Bronchial epithelial cell (primary cell): ENCODE results near the gene CHAD. TPM values are rescaled to one million over a fixed set of nuclear protein-coding genes. Genes with fewer than 3 reads are reported as not detected.
"Not testable (repeated sequence)": the region's sequence is repeated elsewhere in the genome, so short reads cannot be mapped to it uniquely, and the experiment has no call there.

Source experiments
- DNase-seq: peaks from one replicate; pipeline ENCODE4 v3.0.0-alpha.2; 2010; ENCODE audit warnings: low read depth
- FAIRE-seq: peaks from 2 replicates; lab custom pipeline; 2011; peaks lifted over from hg19 to GRCh38; lab: Jason Lieb, UNC
- H3K27me3 ChIP-seq: 2 replicates; pipeline ENCODE4 v1.5.1; 2011; ENCODE audit warnings: low read length; ENCODE audit not compliant: control insufficient read depth, insufficient read depth
- H3K36me3 ChIP-seq: 2 replicates; pipeline ENCODE4 v1.5.1; 2011; ENCODE audit warnings: low read length; ENCODE audit not compliant: control insufficient read depth, insufficient read depth
- H3K4me3 ChIP-seq: 2 replicates; pipeline ENCODE4 v1.5.1; 2011; ENCODE audit warnings: mild to moderate bottlenecking, low read depth, low read length, control low read depth
- CTCF ChIP-seq: IDR thresholded peaks from 2 replicates; pipeline ENCODE4 v1.5.1; 2011; ENCODE audit warnings: mild to moderate bottlenecking, moderate library complexity, low read length, control low read depth, inconsistent platforms; ENCODE audit not compliant: insufficient read depth, severe bottlenecking
- total RNA-seq: library from RNA; depleted of rRNA; stranded (reverse); fragments of >200 nt; gene quantifications from 2 replicates; pipeline ENCODE4 v1.2.1, GENCODE V29; 2014

CHAD gene
- total RNA-seq, 1 donor from 2014 or later = not detected

- FAIRE-seq (no peak), DNase-seq (peak; percentile 41)
- no peaks in the 10 kb centered on the region for H3K27me3 ChIP-seq
- peaks cover 11% of the 10 kb centered on the region for H3K36me3 ChIP-seq
- peak overlapping the region; percentile 48 for H3K4me3 ChIP-seq
- TF ChIP-seq CTCF = peak; percentile 79
Observed at GRCh38 chr17:50479522-50480141, 11.0 kb upstream of the CHAD start.

- Histone ChIP-seq H3K36me3 (peaks cover 6% of the 10 kb centered on the region), H3K4me3 (peak within 1 kb of the TSS; percentile 48), H3K27me3 (no peaks in the 10 kb centered on the region)
- peak; percentile 73 for DNase-seq
- peak; percentile 78 for TF ChIP-seq CTCF
- FAIRE-seq = no peak
Observed at GRCh38 chr17:50478391-50479381, 10.0 kb upstream of the CHAD start, which contains the start of gene RSAD1. Gene RSAD1, plus strand, starts transcription at chr17:50478860. Its CDS starts 25 bp downstream, at chr17:50478885.

- no peak for TF ChIP-seq CTCF
- FAIRE-seq = no peak
- Histone ChIP-seq H3K4me3 (no peak overlapping the region), H3K36me3 (peaks cover 4% of the 10 kb centered on the region), H3K27me3 (no peaks in the 10 kb centered on the region)
- no peak for DNase-seq
Observed at GRCh38 chr17:50477976-50478375, 9.3 kb upstream of the CHAD start.

GRCh38 chr17:50476545-50477315, 8.1 kb upstream of the CHAD start:
- FAIRE-seq = no peak
- TF ChIP-seq CTCF = no peak

GRCh38 chr17:50475775-50476544, 7.3 kb upstream of the CHAD start:
- not testable (repeated sequence) for H3K27me3 ChIP-seq, H3K4me3 ChIP-seq, FAIRE-seq, H3K36me3 ChIP-seq, DNase-seq

More at GRCh38 chr17:50476545-50477315, 8.1 kb upstream of the CHAD start:
- no peak for DNase-seq
- H3K4me3 ChIP-seq = no peak overlapping the region
- no peaks in the 10 kb centered on the region for H3K36me3 ChIP-seq
- H3K27me3 ChIP-seq = no peaks in the 10 kb centered on the region
